Activated T-cell treated with anti-CD3 and anti-CD28 coated beads, Interleukin-2, amount 50 U/mL, for 1 hour (primary cell): ENCODE measurements around the gene FAM107B.

Source experiments
- DNase-seq: peaks from one replicate; pipeline ENCODE4 v3.0.0-alpha.2; 2020

Gene FAM107B

DNA sequence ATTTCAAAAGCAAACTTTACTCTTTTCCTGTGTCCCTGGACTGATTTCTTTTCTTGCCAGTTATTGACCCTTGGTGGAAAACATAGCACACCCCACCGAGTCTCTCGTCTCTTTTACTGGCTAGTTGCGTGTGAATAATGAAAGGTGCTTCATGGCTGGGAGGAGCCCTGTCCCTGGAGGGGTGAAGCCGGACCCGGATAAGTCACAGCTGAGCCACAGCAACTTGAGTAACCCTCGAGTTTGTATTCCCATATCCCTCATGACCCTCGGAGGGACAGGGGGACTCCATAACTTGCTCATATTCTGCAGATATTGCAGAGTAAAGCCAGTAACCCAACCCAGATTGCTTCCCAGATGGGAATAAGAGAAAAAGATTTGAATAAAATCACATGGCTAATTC is 296.5 kb downstream of the FAM107B start:
- DNase-seq = no peak

DNA sequence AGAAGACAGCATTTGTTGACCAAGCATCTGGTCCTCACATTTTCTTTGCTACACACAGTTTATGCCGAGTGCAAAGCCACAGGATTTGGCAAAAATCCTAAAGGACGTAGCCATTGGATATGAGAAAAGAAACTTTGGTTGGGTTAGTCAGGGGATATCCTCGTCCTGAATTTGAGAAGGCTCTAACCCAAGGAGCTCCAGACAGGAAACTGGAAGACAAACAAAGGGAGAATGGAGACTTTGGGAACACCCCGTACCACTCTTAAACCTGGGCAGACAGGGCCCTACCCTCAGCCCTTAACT is 297.3 kb downstream of the FAM107B start:
- DNase-seq = no peak

- DNase-seq = no peak
Observed at GRCh38 chr10:14476641-14477407, 297.9 kb downstream of the FAM107B start.

- no peak for DNase-seq
Observed at GRCh38 chr10:14476006-14476405, 298.7 kb downstream of the FAM107B start.

GRCh38 chr10:14474656-14475055 is 300.0 kb downstream of the FAM107B start:
- DNase-seq = no peak

DNA sequence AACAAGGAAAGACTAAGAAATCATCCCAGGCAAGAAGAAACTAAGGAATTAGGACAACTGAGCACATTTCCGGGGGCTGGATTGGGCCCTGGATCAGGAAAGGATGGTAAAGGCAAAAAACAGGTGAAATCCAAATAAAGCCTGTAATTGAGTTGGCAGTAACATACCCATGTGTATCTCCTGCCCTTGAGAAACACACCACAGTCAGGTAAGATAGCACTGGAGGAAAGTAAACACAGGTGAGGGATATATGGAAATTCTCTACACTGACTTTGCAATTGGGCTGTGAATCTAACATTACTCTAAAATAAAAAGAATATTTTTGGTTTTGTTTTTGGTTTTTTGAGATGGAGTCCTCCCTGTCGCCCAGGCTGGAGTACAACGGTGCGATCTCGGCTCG is 303.8 kb downstream of the FAM107B start:
- DNase-seq = no peak

- DNase-seq = no peak
Observed at GRCh38 chr10:14468726-14469125, 306.0 kb downstream of the FAM107B start.
